HG03432 (cell line): ENCODE results near the gene LIMK2.
"Not testable (repeated sequence)": the region's sequence is repeated elsewhere in the genome, so short reads cannot be mapped to it uniquely, and the experiment has no call there.

ENCODE experiments used
- ATAC-seq: cut with Tn5 transposase; IDR thresholded peaks from one replicate; pipeline ENCODE4 v1.9.1; 2021; ENCODE audit warnings: mild to moderate bottlenecking, moderate library complexity; ENCODE audit not compliant: unreplicated experiment

Gene LIMK2

DNA sequence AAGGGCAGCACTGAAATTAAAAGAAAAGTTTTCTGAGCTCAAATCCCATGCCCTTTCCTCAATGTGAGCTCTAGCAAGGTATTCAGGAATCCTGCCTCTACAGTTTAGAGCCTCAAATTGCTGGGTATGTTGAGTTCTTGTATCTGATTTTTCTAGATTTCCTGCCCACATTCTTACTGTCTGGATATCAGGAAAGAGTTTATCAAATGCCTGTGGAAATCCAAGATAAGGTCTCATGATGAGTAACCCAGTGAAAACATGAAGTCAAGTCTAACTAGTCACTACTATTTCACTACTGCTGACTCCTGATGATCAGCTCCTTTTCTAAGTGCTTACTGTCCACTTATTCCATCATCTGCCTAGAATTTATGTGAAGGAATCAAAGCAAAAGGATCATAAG lies 29.8 kb downstream of the LIMK2 start:
- no peak for ATAC-seq

DNA sequence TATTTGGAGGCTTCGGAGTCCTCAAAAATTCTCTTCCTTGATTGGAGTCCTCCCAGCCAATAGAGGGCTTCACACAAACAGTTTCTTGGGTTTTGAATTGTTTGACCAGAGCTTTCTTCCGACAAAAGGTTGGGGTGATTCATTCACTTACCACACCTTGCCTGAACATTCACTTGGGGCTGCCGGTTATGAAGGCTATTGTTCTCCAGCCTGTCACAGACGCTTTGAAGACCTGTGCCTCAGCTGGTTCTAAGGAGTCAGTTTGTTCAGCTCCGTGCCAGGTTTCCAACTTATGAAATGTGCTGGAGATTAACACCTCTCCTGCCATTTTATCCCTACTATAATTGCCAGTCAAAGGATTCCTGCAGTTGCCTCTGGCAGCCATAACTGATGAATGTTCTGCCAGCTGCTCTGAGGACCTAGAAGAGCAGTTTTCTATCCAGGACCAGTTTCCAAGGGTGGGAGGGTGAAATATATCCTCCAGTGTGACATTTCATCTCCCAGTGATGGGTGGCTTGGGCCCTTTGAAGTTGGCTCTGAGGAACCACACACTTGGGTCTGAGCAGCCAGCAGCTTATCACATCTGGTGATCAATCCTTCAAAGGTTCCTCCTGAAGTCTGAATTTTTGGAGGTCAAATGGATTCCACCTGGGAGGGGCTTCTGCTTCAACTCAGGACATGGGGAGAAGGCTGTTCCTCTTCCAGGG lies 31.4 kb downstream of the LIMK2 start:
- no peak for ATAC-seq

DNA sequence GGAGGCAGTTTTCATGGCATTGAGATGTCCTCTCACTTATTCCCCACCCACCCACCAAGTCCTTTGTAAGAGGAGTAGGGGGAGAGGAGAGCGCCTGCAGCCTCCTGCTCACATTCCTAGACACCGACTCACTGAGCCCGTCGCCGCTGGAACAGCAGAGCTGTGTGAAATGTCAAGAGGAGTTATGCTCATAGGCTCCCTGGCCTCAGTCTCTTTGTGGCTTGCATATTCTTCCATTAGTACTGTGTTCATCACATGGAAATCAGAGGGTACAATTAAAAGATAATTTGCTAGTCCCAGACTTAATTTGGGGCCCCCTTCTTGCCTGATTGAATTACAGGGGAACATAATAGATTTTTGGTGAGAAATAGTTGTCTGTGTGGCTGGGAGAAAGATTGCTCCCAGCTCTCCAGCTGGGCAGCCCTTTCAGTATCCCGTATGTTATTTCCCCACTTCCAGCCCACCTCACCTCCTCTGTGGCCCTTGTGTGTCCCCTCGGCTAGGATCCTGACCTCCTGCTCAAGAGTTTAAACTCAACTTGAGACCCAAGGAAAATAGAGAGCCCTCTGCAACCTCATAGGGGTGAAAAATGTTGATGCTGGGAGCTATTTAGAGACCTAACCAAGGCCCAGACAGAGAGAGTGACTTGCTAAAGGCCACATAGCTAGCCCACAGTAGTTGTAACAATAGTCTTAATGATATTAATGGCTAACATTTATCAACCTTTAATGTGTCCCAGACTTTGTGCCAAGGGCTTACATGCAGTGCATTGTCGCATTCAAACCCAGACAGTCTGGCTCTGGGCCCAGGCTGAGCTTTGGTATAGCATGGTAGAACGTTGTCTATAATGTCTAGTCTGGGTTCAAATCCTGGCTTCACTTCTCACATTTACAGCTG lies 32.2 kb downstream of the LIMK2 start:
- ATAC-seq: no peak

DNA sequence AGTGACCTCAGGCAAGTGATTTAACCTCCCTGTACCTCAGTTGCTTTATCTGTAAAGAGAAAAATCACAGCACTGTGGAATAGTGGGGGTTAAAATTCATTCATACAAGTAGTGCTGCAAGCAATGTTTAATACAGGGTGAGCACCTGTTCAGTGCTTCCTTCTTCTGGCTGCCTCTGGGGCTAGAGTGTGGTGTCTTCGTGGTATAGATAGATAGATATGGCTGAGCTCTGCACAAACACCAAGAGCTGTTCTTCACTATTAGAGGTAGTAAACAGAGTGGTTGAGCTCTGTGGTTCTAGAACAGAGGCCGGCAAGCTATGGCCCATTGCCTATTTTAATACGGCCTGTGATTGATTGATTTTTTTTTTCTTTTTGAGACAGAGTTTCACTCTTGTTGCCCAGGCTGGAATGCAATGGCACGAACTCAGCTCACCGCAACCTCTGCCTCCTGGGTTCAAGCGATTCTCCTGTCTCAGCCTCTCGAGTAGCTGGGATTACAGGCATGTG lies 32.9 kb downstream of the LIMK2 start:
- no peak for ATAC-seq

DNA sequence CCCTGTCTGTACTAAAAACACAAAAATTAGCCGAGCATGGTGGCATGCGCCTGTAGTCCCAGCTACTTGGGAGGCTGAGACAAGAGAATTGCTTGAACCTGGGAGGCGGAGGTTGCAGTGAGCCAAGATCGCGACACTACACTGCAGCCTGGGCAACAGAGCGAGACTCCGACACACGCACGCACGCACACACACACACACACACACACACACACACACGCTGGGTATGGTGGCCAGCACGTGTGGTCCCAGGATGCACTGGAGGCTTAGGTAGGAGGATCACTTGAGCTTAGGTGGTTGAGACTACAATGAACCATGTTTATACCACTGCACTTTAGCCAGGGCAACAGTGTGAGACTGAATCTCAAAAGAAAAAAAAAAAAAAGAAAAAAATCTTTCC lies 33.9 kb downstream of the LIMK2 start:
- not testable (repeated sequence) for ATAC-seq

DNA sequence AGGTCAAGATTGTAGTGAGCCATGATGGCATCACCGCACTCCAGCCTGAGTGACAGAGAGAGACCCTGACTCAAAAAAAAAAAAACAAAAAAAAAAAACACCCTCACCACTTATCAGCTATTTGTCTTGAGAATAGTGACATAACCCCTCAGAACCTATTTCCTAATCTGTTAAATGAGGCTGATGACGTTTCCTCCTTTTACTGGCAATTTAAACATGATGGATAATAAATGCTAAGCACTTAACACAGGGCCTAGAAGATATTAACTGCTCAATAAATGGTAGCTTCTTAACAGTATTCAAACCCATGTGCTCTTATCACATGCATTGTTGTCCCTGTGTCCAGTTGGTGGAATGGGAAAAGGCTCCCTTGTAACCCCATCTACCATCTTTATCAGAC lies 34.6 kb downstream of the LIMK2 start:
- ATAC-seq: no peak

DNA sequence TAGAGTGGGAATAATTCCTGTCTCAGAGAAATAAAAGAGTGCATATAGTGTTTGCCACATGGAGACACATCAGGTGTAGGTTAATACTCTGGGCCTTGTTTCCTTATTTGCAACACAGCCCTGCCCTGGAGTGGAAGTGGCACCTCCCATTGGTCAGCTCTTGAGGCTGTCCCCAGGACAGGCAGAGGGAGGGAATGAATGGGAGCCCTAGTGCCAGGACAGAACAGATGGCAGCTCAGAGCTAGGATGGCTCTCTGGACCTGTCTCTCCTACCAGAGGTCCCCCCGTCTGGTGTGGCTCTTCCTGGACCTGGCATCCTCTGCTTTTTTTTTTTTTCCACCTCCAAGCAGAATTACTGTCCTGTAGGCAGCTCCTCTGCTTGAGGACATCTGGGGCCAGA lies 35.6 kb downstream of the LIMK2 start:
- ATAC-seq: no peak

DNA sequence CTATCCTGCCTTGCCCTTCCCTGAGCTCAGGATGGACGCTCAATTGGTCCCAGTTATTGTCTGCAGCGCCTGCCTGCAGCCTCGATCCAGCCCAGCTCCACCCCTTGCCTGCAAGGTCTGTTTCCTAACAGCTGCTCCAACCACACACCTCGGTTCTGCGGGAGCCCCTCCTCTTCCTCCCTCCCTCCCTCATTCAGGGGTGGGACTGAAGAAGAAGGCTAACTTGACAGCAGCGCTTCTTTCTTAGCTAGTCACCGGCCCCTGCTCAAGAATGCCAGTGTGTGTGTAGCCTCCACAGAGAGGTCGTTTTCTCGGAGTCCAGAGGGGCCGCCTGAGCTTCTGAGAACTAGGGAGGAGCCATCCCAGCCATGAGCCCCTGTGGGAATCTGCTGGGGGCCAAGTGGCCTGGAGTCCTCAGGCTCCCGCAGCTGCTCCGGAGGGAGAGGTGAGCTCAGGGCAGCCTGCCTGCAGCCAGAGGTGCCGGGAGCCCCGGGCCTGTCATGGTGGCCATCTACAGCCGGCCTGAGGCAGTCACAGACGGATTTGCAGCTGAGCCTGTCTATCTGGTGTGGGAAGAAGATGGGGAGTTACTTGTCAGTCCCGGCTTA lies 36.1 kb downstream of the LIMK2 start:
- ATAC-seq: no peak

DNA sequence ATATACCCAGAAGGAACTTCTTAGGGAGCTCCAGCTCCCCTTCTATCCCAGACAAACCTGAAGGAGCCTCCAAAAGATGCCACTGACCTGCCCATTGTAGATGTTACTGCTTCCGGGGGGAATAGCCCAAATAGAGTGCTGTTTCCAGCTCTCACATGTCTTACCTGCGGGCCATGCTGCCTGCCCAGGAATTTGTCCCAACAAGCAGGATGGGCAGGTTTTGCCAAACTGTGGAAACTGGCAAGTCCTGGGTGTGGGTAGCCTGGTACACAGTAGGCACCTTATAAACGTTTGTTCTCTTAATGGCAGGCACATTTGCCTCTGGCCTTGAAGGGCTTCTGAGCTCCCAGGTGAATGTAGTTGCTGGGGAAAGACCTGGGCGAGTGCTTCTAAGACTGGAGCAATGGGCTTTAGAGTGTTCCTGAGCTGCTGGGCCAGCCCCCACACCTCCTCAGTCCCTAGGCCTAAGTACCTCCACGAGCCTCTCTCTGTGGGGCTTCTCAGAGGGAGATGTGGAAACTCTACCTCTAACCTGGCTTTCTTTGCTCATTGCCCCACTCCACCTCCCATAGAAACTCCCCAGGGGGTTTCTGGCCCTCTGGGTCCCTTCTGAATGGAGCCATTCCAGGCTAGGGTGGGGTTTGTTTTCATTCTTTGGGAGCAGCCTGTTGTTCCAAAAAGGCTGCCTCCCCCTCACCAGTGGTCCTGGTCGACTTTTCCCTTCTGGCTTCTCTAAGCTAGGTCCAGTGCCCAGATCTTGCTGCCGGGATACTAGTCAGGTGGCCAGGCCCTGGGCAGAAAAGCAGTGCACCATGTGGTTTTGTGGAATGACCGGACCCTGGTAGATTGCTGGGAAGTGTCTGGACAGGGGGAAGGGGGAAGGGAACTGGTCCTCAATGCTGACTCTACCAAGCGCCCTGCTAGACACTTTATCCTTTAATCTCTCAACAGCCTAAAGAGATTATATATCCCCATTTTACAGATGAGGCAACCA lies 37.2 kb downstream of the LIMK2 start:
- no peak for ATAC-seq

DNA sequence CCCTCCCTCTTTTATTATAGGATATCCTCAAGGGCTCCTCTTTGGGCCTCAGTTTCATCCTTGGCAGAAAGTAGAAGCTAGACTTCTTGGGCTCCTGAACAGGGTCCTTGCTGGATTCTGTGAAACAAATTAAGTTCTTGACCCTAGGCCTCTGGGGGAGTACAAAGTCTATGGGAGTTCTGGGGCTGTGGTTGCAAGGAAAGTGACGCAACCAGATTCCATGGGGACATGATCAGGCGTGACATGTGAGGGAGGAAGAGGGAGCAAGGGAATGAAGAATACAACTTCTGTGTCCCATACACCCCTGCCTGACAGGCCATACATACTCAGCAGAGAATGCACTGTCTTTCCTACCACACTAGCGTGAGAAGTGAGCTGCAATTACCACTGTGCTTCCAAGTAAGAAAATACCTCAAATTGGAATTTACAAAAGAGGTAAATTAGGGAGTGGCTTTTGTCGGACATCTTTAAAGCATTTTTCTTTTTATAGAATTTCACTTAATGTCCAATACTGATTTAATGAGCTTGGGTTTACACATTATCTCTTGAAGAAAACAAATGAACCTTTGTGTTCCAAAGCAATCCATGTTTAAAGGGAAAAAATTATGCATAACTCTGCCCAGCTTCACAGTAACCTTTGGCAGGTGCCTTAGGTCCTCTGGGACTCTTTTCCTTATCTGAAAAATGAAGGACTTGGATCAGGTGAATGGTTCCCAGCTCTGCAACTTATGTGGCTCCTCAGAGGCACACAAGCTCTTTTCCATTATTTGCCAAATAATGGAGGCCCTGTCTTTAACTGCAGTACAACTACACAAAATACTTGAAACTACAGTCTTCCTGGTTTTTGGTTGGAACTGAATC lies 38.9 kb downstream of the LIMK2 start:
- ATAC-seq: no peak

DNA sequence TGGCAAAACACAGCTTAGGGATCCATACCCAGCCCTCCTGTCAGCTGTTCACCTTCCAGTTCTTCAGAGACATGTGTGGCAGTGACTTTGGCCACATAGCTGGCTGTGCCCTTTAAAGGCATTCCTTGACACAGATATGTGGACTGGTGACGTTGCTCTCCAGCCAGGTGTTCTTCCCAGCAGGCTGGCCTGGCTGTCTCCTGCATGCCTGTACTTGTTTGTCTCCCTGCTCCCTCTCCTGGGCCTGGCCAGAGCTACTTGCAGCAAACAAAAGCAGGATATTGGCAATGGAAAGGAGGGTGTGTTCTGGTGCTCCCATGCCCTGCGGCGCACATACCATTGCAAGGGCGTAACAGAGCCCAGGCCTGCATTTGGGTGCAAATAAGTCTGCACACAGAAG lies 41.9 kb downstream of the LIMK2 start:
- ATAC-seq: no peak

DNA sequence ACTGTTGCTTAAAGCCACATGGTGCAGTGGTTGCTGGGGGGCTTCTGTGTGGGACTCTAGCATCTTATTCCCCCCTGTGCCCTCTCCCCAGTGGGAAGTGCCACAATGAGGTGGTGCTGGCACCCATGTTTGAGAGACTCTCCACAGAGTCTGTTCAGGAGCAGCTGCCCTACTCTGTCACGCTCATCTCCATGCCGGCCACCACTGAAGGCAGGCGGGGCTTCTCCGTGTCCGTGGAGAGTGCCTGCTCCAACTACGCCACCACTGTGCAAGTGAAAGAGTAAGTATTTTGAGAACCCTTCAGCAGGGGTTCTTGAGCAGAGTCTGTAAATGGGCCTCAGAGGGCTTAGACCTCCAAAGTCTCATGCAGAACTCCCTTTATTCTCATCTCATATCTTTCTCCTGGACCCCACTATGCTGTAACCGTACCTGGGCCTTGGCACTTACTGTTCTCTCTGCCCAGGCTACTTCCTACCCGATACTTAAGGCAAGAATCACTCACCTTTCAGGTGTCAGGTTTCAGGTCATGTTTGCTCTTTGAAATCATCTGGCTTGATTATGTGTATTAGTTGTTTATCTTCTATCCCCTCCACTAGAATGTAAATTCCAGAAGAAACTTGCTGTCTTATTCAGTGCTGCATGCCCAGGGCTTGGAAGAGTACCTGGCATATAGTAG lies 47.8 kb downstream of the LIMK2 start:
- ATAC-seq: no peak

DNA sequence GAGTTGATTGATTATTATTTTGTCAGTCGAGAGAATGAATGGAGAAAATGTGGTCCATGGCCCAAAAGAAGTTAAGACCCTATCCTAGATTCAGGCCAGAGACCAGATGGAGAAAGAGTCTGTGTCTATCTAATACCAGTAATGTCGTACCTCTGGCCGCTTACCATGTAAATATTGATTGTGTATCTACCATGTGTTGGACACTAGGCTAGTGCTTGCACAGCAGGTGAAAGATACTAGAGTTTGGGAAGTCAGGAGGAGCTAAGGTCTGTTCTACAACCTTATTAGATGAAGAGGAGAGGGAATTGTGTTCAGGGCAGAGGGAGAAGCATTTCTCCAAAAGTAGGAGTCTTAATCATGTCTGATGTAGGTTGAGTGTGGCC lies 48.4 kb downstream of the LIMK2 start:
- ATAC-seq: no peak

DNA sequence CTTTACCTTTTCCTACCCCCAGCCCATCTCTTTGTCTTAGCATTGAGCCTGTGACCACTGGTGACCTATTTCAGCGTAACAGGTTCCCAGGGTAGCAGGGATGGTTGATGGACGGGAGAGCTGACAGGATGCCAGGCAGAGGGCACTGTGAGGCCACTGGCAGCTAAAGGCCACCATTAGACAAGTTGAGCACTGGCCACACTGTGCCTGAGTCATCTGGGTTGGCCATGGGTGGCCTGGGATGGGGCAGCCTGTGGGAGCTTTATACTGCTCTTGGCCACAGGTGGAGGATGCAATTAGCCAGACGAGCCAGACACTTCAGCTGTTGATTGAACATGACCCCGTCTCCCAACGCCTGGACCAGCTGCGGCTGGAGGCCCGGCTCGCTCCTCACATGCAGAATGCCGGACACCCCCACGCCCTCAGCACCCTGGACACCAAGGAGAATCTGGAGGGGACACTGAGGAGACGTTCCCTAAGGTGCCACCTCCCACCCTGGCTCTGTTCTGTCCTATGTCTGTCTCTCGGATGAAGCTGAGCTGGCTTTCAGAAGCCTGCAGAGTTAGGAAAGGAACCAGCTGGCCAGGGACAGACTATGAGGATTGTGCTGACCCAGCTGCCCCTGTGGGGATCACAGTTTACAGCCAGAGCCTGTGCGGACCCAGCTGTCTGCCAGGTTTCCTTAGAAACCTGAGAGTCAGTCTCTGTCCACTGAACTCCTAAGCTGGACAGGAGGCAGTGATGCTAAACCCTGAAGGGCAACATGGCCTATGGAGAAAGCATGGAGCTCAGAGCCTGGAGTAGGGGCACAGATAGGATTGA lies 50.4 kb downstream of the LIMK2 start:
- ATAC-seq: no peak

DNA sequence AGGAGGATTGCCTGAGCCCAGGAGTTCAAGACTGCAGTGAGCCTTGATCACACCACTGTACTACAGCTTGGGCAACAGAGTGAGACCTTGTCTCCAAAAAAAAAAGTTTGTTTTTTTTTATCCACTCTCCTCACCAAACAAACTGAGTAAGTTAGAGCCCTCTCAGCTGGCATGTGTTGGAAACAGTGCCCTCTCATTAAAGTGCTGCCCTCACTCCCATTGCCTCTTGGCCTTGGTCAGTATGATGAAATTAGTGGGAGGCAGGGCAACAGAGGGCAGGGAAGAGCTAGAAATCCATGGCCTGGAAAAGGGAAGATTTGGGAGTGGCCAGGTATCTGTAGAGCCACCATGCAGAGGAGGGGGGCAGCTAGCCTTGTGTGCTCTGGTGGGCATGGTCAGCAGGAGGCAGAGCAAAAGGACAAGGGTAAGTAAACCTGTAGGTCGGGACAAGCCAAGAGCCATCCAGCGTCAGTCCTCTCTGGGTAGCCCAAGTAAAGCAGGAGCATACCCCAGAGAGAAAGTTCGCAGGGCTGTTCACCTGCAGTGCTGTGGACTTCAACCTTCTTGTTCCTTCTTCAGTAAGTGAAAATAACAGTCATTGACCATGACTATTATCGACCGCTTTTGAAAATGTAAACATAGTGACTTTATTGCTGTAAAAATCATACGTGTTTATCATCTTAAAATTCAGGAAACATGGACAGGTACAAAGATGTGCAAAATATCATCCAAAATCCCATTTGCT lies 52.0 kb downstream of the LIMK2 start:
- ATAC-seq: no peak

DNA sequence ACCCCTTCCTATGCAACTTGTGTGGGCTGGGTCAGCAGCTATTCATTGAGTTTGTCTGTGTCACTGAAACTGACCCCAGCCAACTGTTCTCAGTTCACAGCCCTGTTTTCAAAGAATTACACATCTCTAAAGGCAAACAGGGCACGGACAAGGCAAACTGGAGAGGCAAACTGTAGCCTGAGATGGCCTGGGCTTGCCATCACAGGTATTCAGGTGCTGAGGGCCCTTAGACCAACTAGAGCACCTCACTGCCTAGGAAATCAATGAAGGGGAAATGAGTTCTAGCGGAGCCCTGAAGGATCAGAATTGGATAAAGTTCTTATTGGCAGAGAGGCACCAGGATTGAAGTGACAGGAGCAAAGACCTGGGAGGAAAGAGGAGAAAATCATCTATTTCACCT lies 56.2 kb downstream of the LIMK2 start:
- ATAC-seq: no peak

DNA sequence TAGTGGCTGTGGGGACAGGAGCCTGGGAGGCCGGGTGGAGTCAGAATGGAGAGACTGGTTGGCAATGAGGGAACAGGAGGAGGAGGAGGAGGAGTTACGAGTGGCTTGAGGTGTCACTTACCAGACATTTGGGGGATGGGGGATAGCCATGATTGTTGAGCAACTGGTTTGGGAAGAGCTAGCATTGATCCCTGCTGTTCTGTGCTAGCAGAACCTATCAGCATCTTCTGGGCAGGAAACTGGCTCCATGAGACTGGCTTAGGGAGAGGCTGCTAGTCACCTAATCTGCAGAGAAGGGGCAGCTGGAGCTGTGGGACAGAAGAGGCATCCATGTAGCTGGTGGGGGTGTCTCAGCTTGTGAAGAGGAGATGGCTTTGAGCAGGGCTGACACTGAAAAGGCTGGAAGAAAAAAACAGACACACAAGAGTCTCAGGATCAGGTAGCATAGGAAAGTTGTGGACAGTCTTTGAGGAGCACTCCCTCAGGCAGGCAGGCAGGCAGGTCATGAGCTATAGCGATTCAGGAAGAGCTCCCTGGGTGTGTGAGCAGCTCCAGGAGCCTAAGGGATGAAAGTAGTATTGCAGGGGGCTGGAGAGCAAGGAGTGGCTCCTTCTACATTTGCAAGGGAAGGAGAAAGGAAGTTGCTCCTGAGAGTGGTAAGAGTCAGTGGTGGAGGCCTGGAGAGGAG lies 57.9 kb downstream of the LIMK2 start:
- ATAC-seq: no peak
